ENCODE measurements around the gene MCRIP2.
"Not testable (repeated sequence)": the region's sequence is repeated elsewhere in the genome, so short reads cannot be mapped to it uniquely, and the experiment has no call there.

The MCRIP2 gene

GRCh38 chr16:641326-642188 is at the start of gene MCRIP2:
TSS of gene MCRIP2 (plus strand) at chr16:641828. CDS start at chr16:641992, 164 bp downstream.
- DNase-seq (ENCODE audit: low spot score) = peak; percentile 57

- DNase-seq (ENCODE audit: low spot score) = no peak
These were observed 49.6 kb upstream of the MCRIP2 start for GRCh38 chr16:591892-592517.

- no peak for DNase-seq (ENCODE audit: low spot score)
These were observed 48.9 kb upstream of the MCRIP2 start for GRCh38 chr16:592518-593306.

GRCh38 chr16:593406-593805 is 48.2 kb upstream of the MCRIP2 start:
- no peak for DNase-seq (ENCODE audit: low spot score)

GRCh38 chr16:593807-594206 is 47.8 kb upstream of the MCRIP2 start:
- no peak for DNase-seq (ENCODE audit: low spot score)

GRCh38 chr16:595094-595528 is 46.5 kb upstream of the MCRIP2 start:
- DNase-seq (ENCODE audit: low spot score) = no peak

- DNase-seq (ENCODE audit: low spot score) = no peak
These were observed 45.5 kb upstream of the MCRIP2 start for GRCh38 chr16:595942-596735.

GRCh38 chr16:596736-597060 is 44.9 kb upstream of the MCRIP2 start:
- DNase-seq (ENCODE audit: low spot score) = no peak

GRCh38 chr16:597655-598054 is 44.0 kb upstream of the MCRIP2 start:
- not testable (repeated sequence) for DNase-seq (ENCODE audit: low spot score)

GRCh38 chr16:598823-599739 is 42.5 kb upstream of the MCRIP2 start:
- no peak for DNase-seq (ENCODE audit: low spot score)

- no peak for DNase-seq (ENCODE audit: low spot score)
These were observed 40.8 kb upstream of the MCRIP2 start for GRCh38 chr16:600781-601180.

GRCh38 chr16:603933-604332 is 37.7 kb upstream of the MCRIP2 start:
- no peak for DNase-seq (ENCODE audit: low spot score)

- no peak for DNase-seq (ENCODE audit: low spot score)
These were observed 34.8 kb upstream of the MCRIP2 start for GRCh38 chr16:606656-607307.

- DNase-seq (ENCODE audit: low spot score) = no peak
These were observed 33.6 kb upstream of the MCRIP2 start for GRCh38 chr16:608019-608418.

- DNase-seq (ENCODE audit: low spot score) = no peak
These were observed 32.3 kb upstream of the MCRIP2 start for GRCh38 chr16:609316-609715.

GRCh38 chr16:609984-610383 is 31.6 kb upstream of the MCRIP2 start:
- no peak for DNase-seq (ENCODE audit: low spot score)

- peak; percentile 49 for DNase-seq (ENCODE audit: low spot score)
These were observed 30.9 kb upstream of the MCRIP2 start for GRCh38 chr16:610513-611381.

- DNase-seq (ENCODE audit: low spot score) = no peak
These were observed 26.5 kb upstream of the MCRIP2 start for GRCh38 chr16:615122-615521.

Measured in CD4-positive, alpha-beta T cell treated with Interleukin-15 for 4 hours (primary cell).